Measurements from ENCODE around the gene TBL3. TPM values are rescaled to one million over a fixed set of nuclear protein-coding genes. Genes with fewer than 3 reads are reported as not detected.

The TBL3 gene
- total and polyA plus RNA-seq, 9 of the 15 experiments (the other 6 are each of a cell fraction or from before 2014, with no cell fraction given): 0.97 to 117 (median 24.5) TPM

DNA sequence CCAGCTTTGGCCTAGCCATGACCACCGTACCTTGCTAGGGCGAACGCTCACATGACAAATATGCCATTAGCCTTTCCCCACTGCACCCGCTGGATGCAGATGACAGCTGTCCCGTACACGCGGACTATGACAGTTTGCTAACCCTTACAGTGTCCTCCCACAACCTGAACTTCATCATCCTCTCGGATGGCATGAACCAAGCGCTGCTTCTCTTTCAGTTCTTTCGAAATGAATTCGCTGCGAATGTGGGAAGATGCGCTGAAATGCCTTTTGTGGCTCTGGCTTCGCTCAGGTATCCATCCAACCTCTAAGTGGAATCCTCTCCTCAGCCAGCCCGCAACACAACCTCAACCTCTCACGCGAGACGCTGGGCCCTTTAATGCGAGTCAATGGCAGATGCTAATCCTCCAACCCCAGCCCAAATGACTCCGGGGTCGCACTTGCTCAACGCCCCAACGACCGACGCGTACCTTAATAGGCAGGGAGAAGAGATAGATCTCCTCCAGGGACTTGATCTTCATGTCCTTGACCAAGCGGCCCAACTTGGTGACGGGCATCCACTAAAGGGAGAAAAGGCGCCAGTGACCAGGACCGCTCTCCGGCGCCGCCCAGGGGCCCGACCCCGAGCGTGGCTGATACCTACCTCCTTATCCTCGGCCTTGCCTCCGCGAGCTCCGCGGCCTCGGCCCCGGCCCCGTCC, 7.9 kb upstream of the TBL3 start (continued):
- TF ChIP-seq, protein P1, sequence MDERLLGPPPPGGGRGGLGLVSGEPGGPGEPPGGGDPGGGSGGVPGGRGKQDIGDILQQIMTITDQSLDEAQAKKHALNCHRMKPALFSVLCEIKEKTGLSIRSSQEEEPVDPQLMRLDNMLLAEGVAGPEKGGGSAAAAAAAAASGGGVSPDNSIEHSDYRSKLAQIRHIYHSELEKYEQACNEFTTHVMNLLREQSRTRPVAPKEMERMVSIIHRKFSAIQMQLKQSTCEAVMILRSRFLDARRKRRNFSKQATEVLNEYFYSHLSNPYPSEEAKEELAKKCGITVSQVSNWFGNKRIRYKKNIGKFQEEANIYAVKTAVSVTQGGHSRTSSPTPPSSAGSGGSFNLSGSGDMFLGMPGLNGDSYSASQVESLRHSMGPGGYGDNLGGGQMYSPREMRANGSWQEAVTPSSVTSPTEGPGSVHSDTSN (CRISPR knock-in tag; IDR thresholded peaks at IDR 0.05; ENCODE audit: low read depth): no peak
- TF ChIP-seq, protein P1 (tag; conservative IDR thresholded peaks at IDR 0.05; ENCODE audit: low read depth): no peak
- 0 out of 2 replicates have a peak, but pooled peaks have one; percentile 47 for TF ChIP-seq PHB (CRISPR knock-in tag; IDR thresholded peaks at IDR 0.05)
- TF ChIP-seq, protein P2, sequence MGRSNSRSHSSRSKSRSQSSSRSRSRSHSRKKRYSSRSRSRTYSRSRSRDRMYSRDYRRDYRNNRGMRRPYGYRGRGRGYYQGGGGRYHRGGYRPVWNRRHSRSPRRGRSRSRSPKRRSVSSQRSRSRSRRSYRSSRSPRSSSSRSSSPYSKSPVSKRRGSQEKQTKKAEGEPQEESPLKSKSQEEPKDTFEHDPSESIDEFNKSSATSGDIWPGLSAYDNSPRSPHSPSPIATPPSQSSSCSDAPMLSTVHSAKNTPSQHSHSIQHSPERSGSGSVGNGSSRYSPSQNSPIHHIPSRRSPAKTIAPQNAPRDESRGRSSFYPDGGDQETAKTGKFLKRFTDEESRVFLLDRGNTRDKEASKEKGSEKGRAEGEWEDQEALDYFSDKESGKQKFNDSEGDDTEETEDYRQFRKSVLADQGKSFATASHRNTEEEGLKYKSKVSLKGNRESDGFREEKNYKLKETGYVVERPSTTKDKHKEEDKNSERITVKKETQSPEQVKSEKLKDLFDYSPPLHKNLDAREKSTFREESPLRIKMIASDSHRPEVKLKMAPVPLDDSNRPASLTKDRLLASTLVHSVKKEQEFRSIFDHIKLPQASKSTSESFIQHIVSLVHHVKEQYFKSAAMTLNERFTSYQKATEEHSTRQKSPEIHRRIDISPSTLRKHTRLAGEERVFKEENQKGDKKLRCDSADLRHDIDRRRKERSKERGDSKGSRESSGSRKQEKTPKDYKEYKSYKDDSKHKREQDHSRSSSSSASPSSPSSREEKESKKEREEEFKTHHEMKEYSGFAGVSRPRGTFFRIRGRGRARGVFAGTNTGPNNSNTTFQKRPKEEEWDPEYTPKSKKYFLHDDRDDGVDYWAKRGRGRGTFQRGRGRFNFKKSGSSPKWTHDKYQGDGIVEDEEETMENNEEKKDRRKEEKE (IDR thresholded peaks at IDR 0.05; ENCODE audit: borderline replicate concordance in 1 of 2, control insufficient read depth in 1 of 2, low read depth in 2 of 2, low read length in 1 of 2): 0 out of 4 replicates have a peak, but pooled peaks of 1 of the 2 experiments have one; percentile 20
- 0 out of 2 replicates have a peak, but pooled peaks have one; percentile 8 for TF ChIP-seq RAD51 (IDR thresholded peaks at IDR 0.05; ENCODE audit: borderline replicate concordance, low read depth)
- peak; percentile 45; the same call in 1 of the 2 replicates for TF ChIP-seq POLR2AphosphoS5 (IDR thresholded peaks at IDR 0.05; ENCODE audit: control insufficient read depth, insufficient read depth, low read depth, low read length)
- TF ChIP-seq, protein P3, sequence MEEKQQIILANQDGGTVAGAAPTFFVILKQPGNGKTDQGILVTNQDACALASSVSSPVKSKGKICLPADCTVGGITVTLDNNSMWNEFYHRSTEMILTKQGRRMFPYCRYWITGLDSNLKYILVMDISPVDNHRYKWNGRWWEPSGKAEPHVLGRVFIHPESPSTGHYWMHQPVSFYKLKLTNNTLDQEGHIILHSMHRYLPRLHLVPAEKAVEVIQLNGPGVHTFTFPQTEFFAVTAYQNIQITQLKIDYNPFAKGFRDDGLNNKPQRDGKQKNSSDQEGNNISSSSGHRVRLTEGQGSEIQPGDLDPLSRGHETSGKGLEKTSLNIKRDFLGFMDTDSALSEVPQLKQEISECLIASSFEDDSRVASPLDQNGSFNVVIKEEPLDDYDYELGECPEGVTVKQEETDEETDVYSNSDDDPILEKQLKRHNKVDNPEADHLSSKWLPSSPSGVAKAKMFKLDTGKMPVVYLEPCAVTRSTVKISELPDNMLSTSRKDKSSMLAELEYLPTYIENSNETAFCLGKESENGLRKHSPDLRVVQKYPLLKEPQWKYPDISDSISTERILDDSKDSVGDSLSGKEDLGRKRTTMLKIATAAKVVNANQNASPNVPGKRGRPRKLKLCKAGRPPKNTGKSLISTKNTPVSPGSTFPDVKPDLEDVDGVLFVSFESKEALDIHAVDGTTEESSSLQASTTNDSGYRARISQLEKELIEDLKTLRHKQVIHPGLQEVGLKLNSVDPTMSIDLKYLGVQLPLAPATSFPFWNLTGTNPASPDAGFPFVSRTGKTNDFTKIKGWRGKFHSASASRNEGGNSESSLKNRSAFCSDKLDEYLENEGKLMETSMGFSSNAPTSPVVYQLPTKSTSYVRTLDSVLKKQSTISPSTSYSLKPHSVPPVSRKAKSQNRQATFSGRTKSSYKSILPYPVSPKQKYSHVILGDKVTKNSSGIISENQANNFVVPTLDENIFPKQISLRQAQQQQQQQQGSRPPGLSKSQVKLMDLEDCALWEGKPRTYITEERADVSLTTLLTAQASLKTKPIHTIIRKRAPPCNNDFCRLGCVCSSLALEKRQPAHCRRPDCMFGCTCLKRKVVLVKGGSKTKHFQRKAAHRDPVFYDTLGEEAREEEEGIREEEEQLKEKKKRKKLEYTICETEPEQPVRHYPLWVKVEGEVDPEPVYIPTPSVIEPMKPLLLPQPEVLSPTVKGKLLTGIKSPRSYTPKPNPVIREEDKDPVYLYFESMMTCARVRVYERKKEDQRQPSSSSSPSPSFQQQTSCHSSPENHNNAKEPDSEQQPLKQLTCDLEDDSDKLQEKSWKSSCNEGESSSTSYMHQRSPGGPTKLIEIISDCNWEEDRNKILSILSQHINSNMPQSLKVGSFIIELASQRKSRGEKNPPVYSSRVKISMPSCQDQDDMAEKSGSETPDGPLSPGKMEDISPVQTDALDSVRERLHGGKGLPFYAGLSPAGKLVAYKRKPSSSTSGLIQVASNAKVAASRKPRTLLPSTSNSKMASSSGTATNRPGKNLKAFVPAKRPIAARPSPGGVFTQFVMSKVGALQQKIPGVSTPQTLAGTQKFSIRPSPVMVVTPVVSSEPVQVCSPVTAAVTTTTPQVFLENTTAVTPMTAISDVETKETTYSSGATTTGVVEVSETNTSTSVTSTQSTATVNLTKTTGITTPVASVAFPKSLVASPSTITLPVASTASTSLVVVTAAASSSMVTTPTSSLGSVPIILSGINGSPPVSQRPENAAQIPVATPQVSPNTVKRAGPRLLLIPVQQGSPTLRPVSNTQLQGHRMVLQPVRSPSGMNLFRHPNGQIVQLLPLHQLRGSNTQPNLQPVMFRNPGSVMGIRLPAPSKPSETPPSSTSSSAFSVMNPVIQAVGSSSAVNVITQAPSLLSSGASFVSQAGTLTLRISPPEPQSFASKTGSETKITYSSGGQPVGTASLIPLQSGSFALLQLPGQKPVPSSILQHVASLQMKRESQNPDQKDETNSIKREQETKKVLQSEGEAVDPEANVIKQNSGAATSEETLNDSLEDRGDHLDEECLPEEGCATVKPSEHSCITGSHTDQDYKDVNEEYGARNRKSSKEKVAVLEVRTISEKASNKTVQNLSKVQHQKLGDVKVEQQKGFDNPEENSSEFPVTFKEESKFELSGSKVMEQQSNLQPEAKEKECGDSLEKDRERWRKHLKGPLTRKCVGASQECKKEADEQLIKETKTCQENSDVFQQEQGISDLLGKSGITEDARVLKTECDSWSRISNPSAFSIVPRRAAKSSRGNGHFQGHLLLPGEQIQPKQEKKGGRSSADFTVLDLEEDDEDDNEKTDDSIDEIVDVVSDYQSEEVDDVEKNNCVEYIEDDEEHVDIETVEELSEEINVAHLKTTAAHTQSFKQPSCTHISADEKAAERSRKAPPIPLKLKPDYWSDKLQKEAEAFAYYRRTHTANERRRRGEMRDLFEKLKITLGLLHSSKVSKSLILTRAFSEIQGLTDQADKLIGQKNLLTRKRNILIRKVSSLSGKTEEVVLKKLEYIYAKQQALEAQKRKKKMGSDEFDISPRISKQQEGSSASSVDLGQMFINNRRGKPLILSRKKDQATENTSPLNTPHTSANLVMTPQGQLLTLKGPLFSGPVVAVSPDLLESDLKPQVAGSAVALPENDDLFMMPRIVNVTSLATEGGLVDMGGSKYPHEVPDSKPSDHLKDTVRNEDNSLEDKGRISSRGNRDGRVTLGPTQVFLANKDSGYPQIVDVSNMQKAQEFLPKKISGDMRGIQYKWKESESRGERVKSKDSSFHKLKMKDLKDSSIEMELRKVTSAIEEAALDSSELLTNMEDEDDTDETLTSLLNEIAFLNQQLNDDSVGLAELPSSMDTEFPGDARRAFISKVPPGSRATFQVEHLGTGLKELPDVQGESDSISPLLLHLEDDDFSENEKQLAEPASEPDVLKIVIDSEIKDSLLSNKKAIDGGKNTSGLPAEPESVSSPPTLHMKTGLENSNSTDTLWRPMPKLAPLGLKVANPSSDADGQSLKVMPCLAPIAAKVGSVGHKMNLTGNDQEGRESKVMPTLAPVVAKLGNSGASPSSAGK (IDR thresholded peaks at IDR 0.05): no peak
- no peak for TF ChIP-seq NUFIP1 (IDR thresholded peaks at IDR 0.05; ENCODE audit: partially characterized antibody)
